Daoy (cell line): ENCODE results near the gene NEDD4L. TPM values are rescaled to one million over a fixed set of nuclear protein-coding genes. Genes with fewer than 3 reads are reported as not detected.
"Not testable (repeated sequence)": the region's sequence is repeated elsewhere in the genome, so short reads cannot be mapped to it uniquely, and the experiment has no call there.

ENCODE experiments used
- DNase-seq: peaks from one replicate; pipeline ENCODE4 v3.0.0-alpha.2; 2015; ENCODE audit warnings: low read depth
- total RNA-seq: library from RNA; depleted of rRNA; stranded (reverse); fragments of >200 nt; shearing (Covaris generic); gene quantifications from 2 replicates; pipeline ENCODE4 v1.2.3, GENCODE V29; 2014

NEDD4L gene
- total RNA-seq, 1 experiment from 2014 or later, result 31.4 TPM

GRCh38 chr18:58412844-58413666, 369.0 kb downstream of the NEDD4L start:
- DNase-seq, result no peak

- no peak for DNase-seq
Measured at GRCh38 chr18:58413667-58414628, 369.9 kb downstream of the NEDD4L start.

DNA sequence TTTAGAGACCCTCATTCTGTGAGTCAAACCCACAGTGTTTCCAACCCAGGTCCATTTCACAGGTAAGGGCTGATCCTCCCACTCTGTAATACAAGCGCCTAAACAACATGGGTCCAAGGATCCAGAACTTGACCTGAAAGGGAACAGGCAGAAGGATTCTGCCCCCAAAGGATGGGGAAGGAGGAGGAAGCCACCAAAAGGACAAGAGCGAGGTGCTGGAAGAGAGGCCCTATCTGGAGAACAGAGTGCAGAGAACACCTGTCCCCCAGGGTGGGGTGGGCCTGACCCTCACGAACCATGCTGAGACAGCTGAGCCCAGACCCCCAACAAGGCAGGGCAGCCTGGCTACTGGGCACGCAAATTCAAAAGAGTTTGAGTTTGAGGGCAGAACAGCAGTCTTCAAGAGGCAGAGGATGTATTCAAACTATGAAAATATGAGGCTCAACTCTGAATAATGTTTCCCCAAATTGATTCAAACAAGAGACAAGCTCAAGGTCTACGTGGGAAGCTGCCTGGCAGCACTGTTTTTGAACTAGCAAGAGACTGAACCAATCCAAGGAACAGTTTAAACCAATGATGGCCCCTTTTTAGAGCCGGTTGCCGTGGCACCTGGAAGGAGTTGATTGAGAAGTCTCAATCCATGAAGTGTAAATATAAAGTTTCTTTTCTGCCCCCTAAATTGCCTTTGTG, 372.1 kb downstream of the NEDD4L start:
- no peak for DNase-seq

- no peak for DNase-seq
Measured at GRCh38 chr18:58416704-58417683, 373.0 kb downstream of the NEDD4L start.

DNA sequence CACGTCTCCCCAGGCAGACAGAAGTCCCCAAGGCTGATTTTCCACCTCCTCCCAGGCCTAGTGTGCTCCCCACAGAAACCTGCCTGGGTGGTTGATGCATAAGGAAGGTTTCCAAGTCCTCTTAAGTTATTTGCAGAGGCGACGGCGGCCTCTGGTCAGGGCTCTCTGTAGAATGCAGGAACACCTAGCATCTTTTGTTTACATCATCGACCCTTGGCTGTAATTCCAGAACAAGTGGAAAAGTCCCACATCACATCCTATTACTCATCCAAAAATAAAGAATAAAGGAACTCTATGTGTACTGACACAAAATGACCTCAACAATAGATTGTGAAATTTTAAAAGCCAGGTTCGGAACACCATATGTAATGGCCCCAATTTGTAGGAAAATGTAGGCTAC, 373.7 kb downstream of the NEDD4L start:
- DNase-seq, result no peak

DNA sequence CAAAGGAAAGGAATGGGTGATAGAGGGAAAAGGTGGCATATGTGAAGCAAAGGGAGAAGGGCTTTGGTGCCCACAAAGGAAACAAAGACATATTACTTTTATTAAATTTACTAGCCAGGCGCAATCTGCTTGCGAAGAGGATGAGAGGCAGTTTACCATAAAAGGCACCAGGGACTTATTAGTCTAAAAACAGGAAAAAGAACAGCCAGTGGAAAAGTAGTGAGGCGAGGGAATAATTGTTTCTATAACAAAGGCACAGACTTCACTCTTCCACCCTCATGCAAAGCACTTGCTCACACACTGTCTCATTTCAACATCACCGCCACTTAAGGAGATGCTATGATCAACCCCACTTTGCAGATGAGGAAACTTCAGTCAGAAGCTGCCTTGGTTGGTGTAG, 374.3 kb downstream of the NEDD4L start:
- DNase-seq, result no peak

- DNase-seq, result no peak
Measured at GRCh38 chr18:58419587-58420199, 375.7 kb downstream of the NEDD4L start.

- no peak for DNase-seq
Measured at GRCh38 chr18:58426611-58427010, 382.6 kb downstream of the NEDD4L start.

GRCh38 chr18:58427321-58427720, 383.3 kb downstream of the NEDD4L start:
- DNase-seq, result no peak

DNA sequence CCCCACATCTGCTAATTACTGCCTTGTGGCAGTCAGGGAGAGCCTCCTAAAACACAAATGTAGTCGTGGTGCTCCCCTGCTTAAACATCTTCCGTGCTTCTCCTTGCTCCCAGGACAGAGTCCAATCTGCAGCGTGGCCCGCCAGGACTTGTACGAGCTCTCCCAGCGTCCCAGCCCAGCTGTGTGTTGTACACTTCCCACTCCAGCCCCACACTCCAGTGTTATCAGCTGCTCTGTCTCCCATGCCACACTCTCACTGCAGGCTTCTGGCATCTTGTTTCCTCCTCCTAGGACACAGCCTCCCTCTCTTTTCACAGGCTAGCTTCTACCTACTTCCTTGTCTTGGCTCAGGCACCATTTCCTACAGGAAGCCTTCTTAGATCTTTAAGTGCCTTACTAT, 385.4 kb downstream of the NEDD4L start:
- no peak for DNase-seq

GRCh38 chr18:58431215-58431614, 387.2 kb downstream of the NEDD4L start:
- no peak for DNase-seq

DNA sequence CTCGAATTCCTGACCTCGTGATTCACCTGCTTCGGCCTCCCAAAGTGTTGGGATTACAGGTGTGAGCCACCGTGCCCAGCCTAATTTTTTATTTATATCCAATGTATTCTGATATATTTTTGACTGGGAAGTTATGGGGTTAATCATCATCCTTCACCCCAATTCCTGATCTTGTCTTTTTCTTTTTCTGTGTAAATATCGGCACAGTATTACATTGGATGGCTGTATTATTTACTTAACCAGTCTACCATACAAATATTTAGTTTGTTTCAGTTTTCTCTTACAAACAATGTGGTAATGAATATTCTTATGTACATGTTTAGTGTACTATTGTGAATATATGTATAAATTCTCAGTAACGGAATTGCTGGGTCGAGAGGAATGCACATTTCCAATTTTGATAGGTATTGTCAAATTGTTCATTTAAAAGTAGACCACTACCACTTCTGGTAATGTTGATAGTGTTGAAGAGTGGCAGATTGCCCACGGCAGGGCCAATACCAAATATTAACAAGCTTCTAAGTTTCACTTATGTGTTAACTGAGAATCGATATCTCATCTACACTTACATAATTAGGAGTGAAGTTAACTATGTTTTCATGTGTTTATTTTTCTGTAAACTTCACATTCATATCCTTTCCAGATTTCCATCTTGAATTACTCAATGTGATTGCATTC, 388.2 kb downstream of the NEDD4L start:
- DNase-seq, result no peak

GRCh38 chr18:58435221-58436005, 391.4 kb downstream of the NEDD4L start:
- not testable (repeated sequence) for DNase-seq

- peak; percentile 15 for DNase-seq
Measured at GRCh38 chr18:58438161-58438957, 394.3 kb downstream of the NEDD4L start.

GRCh38 chr18:58438958-58439300, 394.9 kb downstream of the NEDD4L start:
- no peak for DNase-seq

GRCh38 chr18:58443671-58444070, 399.6 kb downstream of the NEDD4L start:
- no peak for DNase-seq

GRCh38 chr18:58446391-58447060, 402.5 kb downstream of the NEDD4L start:
- DNase-seq, result no peak
